Sigmoid colon (tissue), 4 donors: ENCODE results near the gene ASPG.

ENCODE experiments used
- EP300 ChIP-seq, 4 donors: sonication (generic); formaldehyde crosslinking; IDR thresholded peaks; one replicate each; pipeline ENCODE4 v1.6.1; 2017; ENCODE audit warnings: antibody characterized with exemption in 4 of 4
- POLR2AphosphoS5 ChIP-seq, 4 donors: sonication (generic); formaldehyde crosslinking; IDR thresholded peaks; one replicate each; pipeline ENCODE4 v1.6.1; 2017; ENCODE audit warnings: antibody characterized with exemption in 4 of 4
- TF ChIP-seq, protein P1 (sequence below), 4 experiments: fragments of 450-650 bp in 3 of 4; fragments of 200-600 bp in 1 of 4; IDR thresholded peaks; one replicate each; pipeline ENCODE4 v1.5.1; 2016 to 2019; ENCODE audit warnings: antibody characterized with exemption in 4 of 4, mild to moderate bottlenecking in 3 of 4, moderate library complexity in 2 of 4

DNA sequence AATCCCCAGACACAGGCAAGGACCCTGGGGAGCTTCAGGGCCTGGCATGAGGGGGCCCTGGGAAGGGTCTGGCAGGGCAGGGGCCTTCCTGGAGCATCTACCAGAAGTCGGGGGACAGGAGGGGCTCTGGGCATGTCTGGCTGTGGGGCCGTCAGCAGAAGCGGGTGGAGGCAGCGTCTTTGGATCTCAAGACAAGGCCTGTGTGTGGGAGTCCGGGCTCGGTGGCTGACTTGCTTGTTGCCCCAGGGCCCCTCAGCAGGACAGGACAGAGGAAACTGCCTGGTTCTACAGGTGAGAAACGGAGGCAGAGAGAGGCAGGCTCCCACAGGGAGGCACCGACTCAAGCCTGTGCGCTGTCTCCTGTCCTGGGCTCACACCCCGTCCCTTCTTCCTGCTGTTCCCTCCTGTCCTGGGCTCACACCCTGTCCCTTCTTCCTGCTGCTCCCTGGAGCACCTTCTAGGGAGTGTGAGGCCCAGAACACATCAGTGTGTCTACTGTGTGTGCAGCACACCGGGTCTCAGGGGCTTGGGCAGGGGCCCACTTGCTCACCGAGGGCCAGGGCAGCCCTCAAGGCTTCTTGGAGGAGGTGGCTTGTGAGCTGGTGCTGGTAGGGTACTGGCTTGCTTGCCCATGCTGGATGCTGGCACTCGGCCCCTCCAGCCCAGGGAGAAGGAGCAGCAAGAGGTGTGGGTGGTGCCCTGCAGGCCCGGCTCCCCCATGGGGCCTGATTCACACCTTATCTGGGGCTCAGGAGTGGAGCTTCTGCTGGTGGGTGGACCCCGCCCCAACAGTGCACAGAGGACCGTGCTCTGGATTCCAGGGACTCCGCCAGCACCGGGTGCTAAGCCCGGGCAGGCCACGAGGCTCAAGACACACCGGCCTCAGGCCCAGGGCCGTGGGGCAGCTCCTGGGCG, 14.9 kb downstream of the ASPG start:
- TF ChIP-seq, protein P1, sequence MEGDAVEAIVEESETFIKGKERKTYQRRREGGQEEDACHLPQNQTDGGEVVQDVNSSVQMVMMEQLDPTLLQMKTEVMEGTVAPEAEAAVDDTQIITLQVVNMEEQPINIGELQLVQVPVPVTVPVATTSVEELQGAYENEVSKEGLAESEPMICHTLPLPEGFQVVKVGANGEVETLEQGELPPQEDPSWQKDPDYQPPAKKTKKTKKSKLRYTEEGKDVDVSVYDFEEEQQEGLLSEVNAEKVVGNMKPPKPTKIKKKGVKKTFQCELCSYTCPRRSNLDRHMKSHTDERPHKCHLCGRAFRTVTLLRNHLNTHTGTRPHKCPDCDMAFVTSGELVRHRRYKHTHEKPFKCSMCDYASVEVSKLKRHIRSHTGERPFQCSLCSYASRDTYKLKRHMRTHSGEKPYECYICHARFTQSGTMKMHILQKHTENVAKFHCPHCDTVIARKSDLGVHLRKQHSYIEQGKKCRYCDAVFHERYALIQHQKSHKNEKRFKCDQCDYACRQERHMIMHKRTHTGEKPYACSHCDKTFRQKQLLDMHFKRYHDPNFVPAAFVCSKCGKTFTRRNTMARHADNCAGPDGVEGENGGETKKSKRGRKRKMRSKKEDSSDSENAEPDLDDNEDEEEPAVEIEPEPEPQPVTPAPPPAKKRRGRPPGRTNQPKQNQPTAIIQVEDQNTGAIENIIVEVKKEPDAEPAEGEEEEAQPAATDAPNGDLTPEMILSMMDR (IDR thresholded peaks at IDR 0.05): no peak
- TF ChIP-seq EP300 (IDR thresholded peaks at IDR 0.05) (no peak), POLR2AphosphoS5 (IDR thresholded peaks at IDR 0.05) (no peak)
